Ishikawa (cell line): ENCODE data around the gene CNTNAP2.

ENCODE experiments used
- EGR1 ChIP-seq: IDR thresholded peaks from 2 replicates; pipeline ENCODE4 v1.6.1; 2012
- FOXM1 ChIP-seq: IDR thresholded peaks from 2 replicates; pipeline ENCODE4 v1.6.1; 2012; ENCODE audit warnings: low read depth, borderline replicate concordance
- MAX ChIP-seq: IDR thresholded peaks from 2 replicates; pipeline ENCODE4 v1.6.1; 2012
- TEAD4 ChIP-seq: IDR thresholded peaks from 2 replicates; pipeline ENCODE4 v1.6.1; 2012
- YY1 ChIP-seq: IDR thresholded peaks from 2 replicates; pipeline ENCODE4 v1.6.1; 2012; ENCODE audit warnings: low read depth
- TF ChIP-seq, protein P1 (sequence below): IDR thresholded peaks from 2 replicates; pipeline ENCODE4 v1.6.1; 2012

DNA sequence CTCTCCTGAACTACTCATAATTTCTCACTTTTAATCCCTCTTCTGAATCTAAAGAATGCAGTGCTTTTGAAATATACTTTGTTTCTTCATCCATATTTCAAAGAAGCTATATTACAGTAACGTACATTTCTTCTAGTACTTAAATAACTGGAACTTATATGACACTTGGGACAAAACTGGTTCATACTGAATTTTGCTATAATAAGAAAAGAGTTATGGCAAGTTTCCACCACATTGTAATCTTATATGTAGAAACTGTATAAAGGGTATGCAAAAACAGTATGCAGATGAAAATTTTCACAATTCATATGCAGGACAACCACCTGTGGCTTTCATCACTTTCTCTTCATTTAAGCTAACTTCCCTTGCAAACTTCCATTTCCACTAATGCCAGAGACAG lies 785.7 kb downstream of the CNTNAP2 start:
- no peak for TF ChIP-seq YY1
- TF ChIP-seq TEAD4 = no peak
- no peak for TF ChIP-seq MAX
- TF ChIP-seq FOXM1 = no peak
- TF ChIP-seq, protein P1, sequence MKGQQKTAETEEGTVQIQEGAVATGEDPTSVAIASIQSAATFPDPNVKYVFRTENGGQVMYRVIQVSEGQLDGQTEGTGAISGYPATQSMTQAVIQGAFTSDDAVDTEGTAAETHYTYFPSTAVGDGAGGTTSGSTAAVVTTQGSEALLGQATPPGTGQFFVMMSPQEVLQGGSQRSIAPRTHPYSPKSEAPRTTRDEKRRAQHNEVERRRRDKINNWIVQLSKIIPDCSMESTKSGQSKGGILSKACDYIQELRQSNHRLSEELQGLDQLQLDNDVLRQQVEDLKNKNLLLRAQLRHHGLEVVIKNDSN = no peak
- TF ChIP-seq EGR1 = no peak
